Upper lobe of left lung (tissue), 4 donors: Measurements from ENCODE around the gene COG7.

Source experiments
- POLR2A ChIP-seq, 4 donors: fragments of 450-650 bp; IDR thresholded peaks; one replicate each; pipeline ENCODE4 v1.5.1; 2016 to 2017; ENCODE audit warnings: antibody characterized with exemption in 4 of 4, mild to moderate bottlenecking in 2 of 4
- POLR2AphosphoS5 ChIP-seq, 2 donors: sonication (generic); formaldehyde crosslinking; IDR thresholded peaks; one replicate each; pipeline ENCODE4 v1.5.1; 2017; ENCODE audit warnings: antibody characterized with exemption in 2 of 2

GRCh38 chr16:23407436-23408127 lies 45.4 kb downstream of the COG7 start:
- TF ChIP-seq POLR2A (IDR thresholded peaks at IDR 0.05) (no peak), POLR2AphosphoS5 (IDR thresholded peaks at IDR 0.05) (no peak)
